BJ (cell line): ENCODE results near the gene STK11IP. TPM values are rescaled to one million over a fixed set of nuclear protein-coding genes. Genes with fewer than 3 reads are reported as not detected.

ENCODE experiments used
- CTCF ChIA-PET: fragments of 350-600 bp; formaldehyde crosslinking; extraction: SDS; loops from one replicate; lab custom pipeline; 2021; ENCODE audit warnings: antibody characterized with exemption, inconsistent platforms; lab: Yijun Ruan, JAX
- POLR2A ChIA-PET: fragments of 300-600 bp; sonication (Branson Sonifier 250); formaldehyde crosslinking; extraction: SDS; loops from one replicate; lab custom pipeline; 2021; ENCODE audit warnings: antibody characterized with exemption; lab: Charles Lee
- DNase-seq: peaks from one replicate; pipeline ENCODE4 v3.0.0-alpha.2; 2011; ENCODE audit warnings: low read depth
- H3K27me3 ChIP-seq: 2 replicates; pipeline ENCODE4 v1.6.0; 2011; ENCODE audit warnings: low read length; ENCODE audit not compliant: control insufficient read depth, insufficient read depth
- H3K36me3 ChIP-seq: 2 replicates; pipeline ENCODE4 v1.5.1; 2011; ENCODE audit warnings: low read length; ENCODE audit not compliant: control insufficient read depth, insufficient read depth
- H3K4me3 ChIP-seq: 2 replicates; pipeline ENCODE4 v1.5.1; 2011; ENCODE audit warnings: low read depth, mild to moderate bottlenecking, control low read depth, low read length
- polyA plus RNA-seq: library from polyadenylated mRNA; depleted of rRNA; stranded (reverse); fragments of >200 nt; gene quantifications from 2 replicates; pipeline ENCODE4 v1.2.3, GENCODE V29; 2011
- TF ChIP-seq, protein P1 (sequence below): IDR thresholded peaks from 2 replicates; pipeline ENCODE4 v1.5.1; 2011; ENCODE audit warnings: low read depth, mild to moderate bottlenecking, control low read depth, inconsistent platforms, low read length, moderate library complexity; ENCODE audit not compliant: insufficient read depth

STK11IP gene
- polyA plus RNA-seq, 1 experiment, result 21.0 TPM

DNA sequence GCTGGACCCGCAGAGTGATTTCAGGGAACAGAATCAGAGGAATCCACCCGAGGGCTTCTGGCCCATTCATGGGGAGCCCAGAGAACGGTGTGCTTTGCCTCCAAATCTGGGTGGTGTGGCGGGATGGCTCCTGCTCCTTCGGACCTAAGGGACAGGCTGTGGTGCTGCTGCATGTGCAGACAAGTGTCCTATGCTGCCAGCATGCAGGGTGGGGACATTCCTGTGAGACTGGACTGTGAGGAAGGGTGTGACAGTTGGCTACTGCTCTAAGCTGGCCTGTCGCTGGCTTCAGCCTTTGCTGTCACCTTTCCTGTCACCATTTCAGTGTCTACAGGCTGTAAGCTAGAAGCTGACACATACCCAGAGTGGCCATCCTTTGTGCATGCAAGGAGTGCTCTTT lies 26.9 kb downstream of the STK11IP start:
- Histone ChIP-seq H3K36me3 (no peaks in the 10 kb centered on the region), H3K4me3 (no peak overlapping the region), H3K27me3 (peaks cover 3% of the 10 kb centered on the region; the same call in 1 of the 2 replicates)
- DNase-seq, result no peak
- TF ChIP-seq, protein P1, sequence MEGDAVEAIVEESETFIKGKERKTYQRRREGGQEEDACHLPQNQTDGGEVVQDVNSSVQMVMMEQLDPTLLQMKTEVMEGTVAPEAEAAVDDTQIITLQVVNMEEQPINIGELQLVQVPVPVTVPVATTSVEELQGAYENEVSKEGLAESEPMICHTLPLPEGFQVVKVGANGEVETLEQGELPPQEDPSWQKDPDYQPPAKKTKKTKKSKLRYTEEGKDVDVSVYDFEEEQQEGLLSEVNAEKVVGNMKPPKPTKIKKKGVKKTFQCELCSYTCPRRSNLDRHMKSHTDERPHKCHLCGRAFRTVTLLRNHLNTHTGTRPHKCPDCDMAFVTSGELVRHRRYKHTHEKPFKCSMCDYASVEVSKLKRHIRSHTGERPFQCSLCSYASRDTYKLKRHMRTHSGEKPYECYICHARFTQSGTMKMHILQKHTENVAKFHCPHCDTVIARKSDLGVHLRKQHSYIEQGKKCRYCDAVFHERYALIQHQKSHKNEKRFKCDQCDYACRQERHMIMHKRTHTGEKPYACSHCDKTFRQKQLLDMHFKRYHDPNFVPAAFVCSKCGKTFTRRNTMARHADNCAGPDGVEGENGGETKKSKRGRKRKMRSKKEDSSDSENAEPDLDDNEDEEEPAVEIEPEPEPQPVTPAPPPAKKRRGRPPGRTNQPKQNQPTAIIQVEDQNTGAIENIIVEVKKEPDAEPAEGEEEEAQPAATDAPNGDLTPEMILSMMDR, result no peak
- ChIA-PET POLR2A (no interaction called here), CTCF (no interaction called here)

DNA sequence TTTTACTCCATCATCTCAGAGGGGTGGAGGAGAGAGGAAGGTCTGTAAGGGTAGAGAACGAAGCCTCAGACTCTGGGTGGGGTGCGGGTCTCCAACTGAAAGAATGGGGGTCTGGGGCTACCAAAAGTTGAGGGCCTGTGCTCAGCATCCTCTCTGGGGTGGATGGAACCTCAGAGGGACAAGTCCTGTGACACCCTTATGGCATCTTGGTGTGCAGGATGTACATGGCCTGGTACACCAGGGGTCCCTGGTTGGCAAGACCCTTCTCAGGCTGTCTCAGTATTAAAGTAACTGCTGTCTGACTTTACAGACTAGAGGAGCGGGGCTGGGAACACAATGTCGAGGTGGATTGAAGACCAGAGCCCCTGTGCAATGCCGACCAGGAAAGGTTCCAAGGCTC lies 27.5 kb downstream of the STK11IP start:
- TF ChIP-seq, protein P1, result no peak
- H3K36me3 ChIP-seq, result no peaks in the 10 kb centered on the region
- no peak for DNase-seq
- POLR2A ChIA-PET, result no interaction called here
- H3K27me3 ChIP-seq, result peaks cover 3% of the 10 kb centered on the region; the same call in 1 of the 2 replicates
- H3K4me3 ChIP-seq, result no peak overlapping the region
- CTCF ChIA-PET, result no interaction called here

DNA sequence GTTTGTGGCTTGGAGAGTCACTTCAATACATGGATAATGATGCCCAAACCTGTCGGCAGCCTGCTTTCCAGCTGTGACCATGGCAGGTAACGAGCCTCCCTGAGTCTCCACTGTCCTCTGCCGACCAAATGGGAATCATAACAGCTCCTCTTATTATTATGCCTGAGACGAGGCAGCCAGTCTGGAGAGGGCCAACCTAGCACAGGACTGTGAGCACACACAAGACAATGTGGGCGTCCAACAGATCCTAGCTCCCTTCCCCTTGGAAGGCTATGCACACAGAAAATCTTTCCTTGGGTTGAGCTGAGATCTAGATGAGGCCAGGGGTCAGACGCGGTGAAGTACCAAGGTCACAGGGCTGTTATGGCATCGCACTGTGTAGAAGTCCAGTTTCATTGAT lies 28.9 kb downstream of the STK11IP start:
- Histone ChIP-seq H3K27me3 (peaks cover 2% of the 10 kb centered on the region; the same call in 1 of the 2 replicates), H3K36me3 (no peaks in the 10 kb centered on the region), H3K4me3 (no peak overlapping the region)
- TF ChIP-seq, protein P1, result no peak
- ChIA-PET POLR2A (no interaction called here), CTCF (interaction anchor here (0.7 to 1.7 kb wide), 5 partner anchors 12 to 82 kb away, joined by 3 to 6 read pairs (median 5); partner anchors contain the start of genes CHPF, STK11IP and TMEM198)
- no peak for DNase-seq

DNA sequence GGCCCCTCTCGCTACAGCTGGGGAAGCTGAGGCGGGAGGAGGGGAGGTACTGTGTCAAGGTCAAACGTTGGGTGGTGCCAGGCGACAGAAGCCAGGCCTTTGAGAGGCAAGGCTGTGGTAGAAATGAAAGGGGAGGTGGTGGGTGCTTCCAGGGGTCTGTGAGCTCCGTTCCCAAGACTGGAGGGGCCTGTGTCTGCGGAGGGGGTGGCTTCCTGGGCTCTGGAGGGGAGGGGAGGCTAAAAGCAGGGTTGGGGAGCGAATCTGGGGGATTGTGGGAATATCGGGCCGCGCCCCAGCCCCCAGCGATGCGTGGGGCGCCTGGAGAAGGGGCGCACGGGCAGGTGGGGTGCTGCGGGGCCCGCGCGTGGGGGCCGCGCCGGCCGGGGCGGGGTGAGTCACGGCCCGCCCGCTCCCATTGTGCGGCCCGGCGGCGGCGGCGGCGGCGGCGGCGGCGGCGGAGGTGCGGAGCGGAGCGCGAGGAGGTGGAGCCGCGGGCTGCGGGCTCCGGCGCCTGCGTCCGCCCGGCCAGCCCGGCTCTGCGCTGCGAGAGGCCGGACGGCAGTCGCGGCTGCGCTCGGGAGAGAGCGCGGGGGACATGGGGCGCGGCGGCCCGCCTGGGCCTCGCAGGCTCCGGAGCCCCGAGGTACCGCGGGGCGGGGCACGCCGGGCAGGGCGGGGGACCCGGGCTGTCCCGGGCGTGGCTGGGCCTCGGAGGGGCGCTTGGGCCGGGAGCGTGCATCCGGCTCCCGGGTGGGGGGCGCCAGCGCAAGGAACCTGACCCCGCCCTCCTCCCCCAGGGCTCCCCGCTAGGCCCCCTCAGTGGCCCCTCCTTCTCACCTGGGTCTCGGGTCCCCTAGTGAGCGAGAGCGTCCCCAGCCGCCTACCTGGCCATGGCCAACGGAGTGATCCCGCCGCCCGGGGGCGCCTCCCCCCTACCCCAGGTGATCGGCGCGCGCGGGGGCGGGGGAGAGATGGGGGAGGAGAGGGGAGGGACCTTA lies 29.7 kb downstream of the STK11IP start, which contains the start of gene SLC4A3:
SLC4A3 (plus strand) TSS at position 528 of the 998 bp plus-strand sequence; CDS start at position 891, 363 bp downstream.
- H3K36me3 ChIP-seq, result peaks cover 2% of the 10 kb centered on the region; the same call in 1 of the 2 replicates
- POLR2A ChIA-PET, result no interaction called here
- peaks cover 2% of the 10 kb centered on the region; the same call in 1 of the 2 replicates for H3K27me3 ChIP-seq
- TF ChIP-seq, protein P1, result no peak; the same call in 1 of the 2 replicates
- peak within 1 kb of the TSS; percentile 67 for H3K4me3 ChIP-seq
- no peak for DNase-seq
- CTCF ChIA-PET, result interaction anchor here (1.0 to 1.7 kb wide), 6 partner anchors 11 to 68 kb away, joined by 3 to 6 read pairs (median 5); no protein-coding TSS in a partner anchor
